ENCODE results near the gene NUAK1.

NUAK1 gene

DNA sequence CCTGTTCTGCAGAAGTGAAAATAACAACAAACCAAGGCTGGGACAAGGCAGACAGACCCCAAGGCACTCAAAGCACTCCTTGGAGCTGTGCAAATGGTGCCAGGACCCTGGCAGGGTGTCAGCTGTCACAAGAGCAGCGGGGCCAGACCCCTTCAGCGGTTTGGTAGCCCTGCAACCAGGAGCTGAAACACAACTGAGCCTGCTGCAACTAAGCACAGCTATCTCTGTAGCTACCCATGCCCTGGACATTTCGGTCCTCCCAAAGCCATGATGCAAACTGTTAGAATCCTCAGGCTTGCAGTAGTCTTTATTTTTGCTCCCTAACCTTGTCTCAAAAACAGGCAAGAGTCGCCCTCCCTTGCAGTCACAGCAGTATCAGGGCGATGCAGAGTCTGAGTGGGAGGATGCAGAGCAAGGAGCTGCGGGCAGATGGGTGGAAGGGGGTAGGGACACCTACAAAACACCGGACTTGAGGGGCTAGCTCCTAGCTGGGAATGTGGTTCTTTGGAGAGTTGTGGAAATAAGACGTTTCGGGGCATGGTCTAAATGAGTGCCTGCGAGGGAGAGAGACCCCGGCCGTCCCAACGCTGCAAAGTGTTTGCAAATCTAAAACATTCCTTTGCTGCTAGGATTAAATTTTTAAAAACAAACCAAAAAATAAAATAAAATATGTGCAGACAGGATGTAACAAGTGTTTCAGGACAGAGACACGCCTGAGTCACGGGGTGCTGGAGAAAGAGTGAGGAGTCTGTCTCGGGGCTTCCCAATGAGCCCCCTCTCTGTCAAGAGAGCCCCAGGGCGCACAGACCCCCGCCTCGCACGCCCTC lies 1.0 kb downstream of the NUAK1 start:
- Histone ChIP-seq H3K14ac (ENCODE audit: low read length) (peak overlapping the region; percentile 75), H3K79me1 (ENCODE audit: low read depth, low read length) (peaks cover 11% of the 10 kb centered on the region), H3K27ac (replicated peaks; ENCODE audit: low read length) (no peak overlapping the region), H2AK5ac (ENCODE audit: low read depth, low read length) (peak overlapping the region; percentile 43), H3K4me3 (ENCODE audit: low read length in 2 of 2) (peak overlapping the region; percentile 82 to 97), H4K8ac (ENCODE audit: low read depth, low read length) (no peak overlapping the region), H3K4me1 (ENCODE audit: control insufficient read depth in 2 of 2, insufficient read depth in 1 of 2, low read depth in 1 of 2, low read length in 2 of 2) (peaks cover 33 to 40% of the 10 kb centered on the region in 2 donors), H3K4me2 (ENCODE audit: insufficient read depth, low read length, poor library complexity, severe bottlenecking) (peak overlapping the region; percentile 73), H3K18ac (ENCODE audit: low read length) (peak overlapping the region; percentile 100), H3K36me3 (replicated peaks in 1 of 2; ENCODE audit: control insufficient read depth in 2 of 2, insufficient read depth in 2 of 2, low read length in 2 of 2) (peaks cover 0 to 30% of the 10 kb centered on the region in 2 donors), H4K91ac (ENCODE audit: low read depth, low read length, poor library complexity) (no peak overlapping the region), H2AFZ (ENCODE audit: low read length) (peak overlapping the region; percentile 78), H3K27me3 (ENCODE audit: control insufficient read depth in 3 of 3, insufficient read depth in 3 of 3, low read depth in 1 of 3, low read length in 3 of 3) (no peaks in the 10 kb centered on the region), H3K9me3 (replicated peaks in 1 of 2; ENCODE audit: control insufficient read depth in 2 of 2, insufficient read depth in 1 of 2, low read depth in 1 of 2, low read length in 2 of 2) (peaks cover 0 to 7% of the 10 kb centered on the region in 2 donors), H3K23ac (ENCODE audit: low read depth, low read length, poor library complexity) (peak overlapping the region; percentile 26), H2BK5ac (ENCODE audit: low read length) (peak overlapping the region; percentile 97), H3K4ac (ENCODE audit: low read length) (no peak overlapping the region), H3K9ac (ENCODE audit: low read depth, low read length, poor library complexity) (peak overlapping the region; percentile 98), H2BK120ac (ENCODE audit: low read depth, low read length) (peak overlapping the region; percentile 49), H2BK12ac (ENCODE audit: low read length) (no peak overlapping the region), H2BK15ac (ENCODE audit: low read length) (no peak overlapping the region)
- no peak for DNase-seq (ENCODE audit: low spot score)
- WGBS, 2 donors (ENCODE audit: extremely low coverage in 2 of 2, insufficient read length in 2 of 2, insufficient replicate concordance in 1 of 2), result no CpG with 5 or more reads among the region's 20 CpGs

DNA sequence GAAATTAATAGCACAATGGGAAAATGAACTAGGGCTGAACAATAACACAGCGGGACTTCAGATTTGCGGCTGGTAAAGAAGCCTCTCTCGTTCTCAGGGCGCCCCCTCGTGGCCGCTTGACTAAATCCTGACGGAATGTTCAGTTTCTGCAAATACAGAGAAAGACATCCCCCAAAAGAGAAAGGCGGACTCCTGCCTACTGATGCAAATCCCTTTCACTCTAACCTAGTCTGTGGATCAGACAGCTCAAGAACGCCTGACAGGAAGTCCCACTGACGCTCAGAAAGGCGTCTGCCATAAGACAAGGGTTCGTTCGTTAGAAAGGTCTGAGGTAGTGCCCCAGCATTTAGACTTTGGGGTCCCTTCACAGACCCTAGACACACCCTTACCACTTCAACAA lies 2.5 kb downstream of the NUAK1 start:
- no CpG with 5 or more reads among the region's 13 CpGs for WGBS, 2 donors (ENCODE audit: extremely low coverage in 2 of 2, insufficient read length in 2 of 2, insufficient replicate concordance in 1 of 2)
- no peak overlapping the region for H2BK120ac ChIP-seq (ENCODE audit: low read depth, low read length)
- DNase-seq (ENCODE audit: low spot score), result peak; percentile 96
- no peak overlapping the region for H3K14ac ChIP-seq (ENCODE audit: low read length)
- no peak overlapping the region for H4K91ac ChIP-seq (ENCODE audit: low read depth, low read length, poor library complexity)
- no peak overlapping the region for H3K9ac ChIP-seq (ENCODE audit: low read depth, low read length, poor library complexity)
- H3K9me3 ChIP-seq (replicated peaks in 1 of 2; ENCODE audit: control insufficient read depth in 2 of 2, insufficient read depth in 1 of 2, low read depth in 1 of 2, low read length in 2 of 2), result peaks cover 0 to 7% of the 10 kb centered on the region in 2 donors
- no peak overlapping the region for H2AFZ ChIP-seq (ENCODE audit: low read length)
- no peak overlapping the region for H2AK5ac ChIP-seq (ENCODE audit: low read depth, low read length)
- H3K4ac ChIP-seq (ENCODE audit: low read length), result no peak overlapping the region
- H2BK5ac ChIP-seq (ENCODE audit: low read length), result no peak overlapping the region
- no peaks in the 10 kb centered on the region for H3K27me3 ChIP-seq (ENCODE audit: control insufficient read depth in 3 of 3, insufficient read depth in 3 of 3, low read depth in 1 of 3, low read length in 3 of 3)
- H3K79me1 ChIP-seq (ENCODE audit: low read depth, low read length), result peaks cover 11% of the 10 kb centered on the region
- no peak overlapping the region for H3K23ac ChIP-seq (ENCODE audit: low read depth, low read length, poor library complexity)
- H3K4me1 ChIP-seq (ENCODE audit: control insufficient read depth in 2 of 2, insufficient read depth in 1 of 2, low read depth in 1 of 2, low read length in 2 of 2), result peaks cover 42 to 45% of the 10 kb centered on the region in 2 donors
- peak overlapping the region; percentile 28 for H3K4me2 ChIP-seq (ENCODE audit: insufficient read depth, low read length, poor library complexity, severe bottlenecking)
- H3K4me3 ChIP-seq (ENCODE audit: low read length in 2 of 2), result peak overlapping the region; percentile 72 to 82
- no peak overlapping the region for H4K8ac ChIP-seq (ENCODE audit: low read depth, low read length)
- H3K18ac ChIP-seq (ENCODE audit: low read length), result no peak overlapping the region
- H2BK12ac ChIP-seq (ENCODE audit: low read length), result no peak overlapping the region
- peaks cover 0 to 29% of the 10 kb centered on the region in 2 donors for H3K36me3 ChIP-seq (replicated peaks in 1 of 2; ENCODE audit: control insufficient read depth in 2 of 2, insufficient read depth in 2 of 2, low read length in 2 of 2)
- no peak overlapping the region for H2BK15ac ChIP-seq (ENCODE audit: low read length)
- H3K27ac ChIP-seq (replicated peaks; ENCODE audit: low read length), result no peak overlapping the region

DNA sequence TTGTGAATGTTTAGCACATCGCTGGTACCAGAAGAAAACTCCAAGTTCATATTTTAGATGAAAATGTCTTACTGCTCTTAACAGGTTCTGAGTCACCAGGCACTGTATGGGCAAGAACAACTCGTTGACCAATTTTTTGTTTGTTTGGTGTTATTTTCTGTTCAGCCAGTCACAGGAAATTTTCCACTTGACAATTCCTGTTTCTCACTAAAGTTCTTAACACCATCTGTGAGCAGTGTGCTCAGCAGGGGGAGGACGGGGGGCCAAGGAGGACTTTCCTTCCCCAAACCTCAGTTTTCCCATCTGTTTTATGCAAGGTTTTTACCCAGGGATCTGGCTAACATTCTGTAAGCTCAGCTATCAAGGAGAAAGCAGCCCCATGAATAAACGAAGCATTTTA lies 3.0 kb downstream of the NUAK1 start:
- Histone ChIP-seq H3K4me1 (ENCODE audit: control insufficient read depth in 2 of 2, insufficient read depth in 1 of 2, low read depth in 1 of 2, low read length in 2 of 2) (peaks cover 42 to 43% of the 10 kb centered on the region in 2 donors), H3K4ac (ENCODE audit: low read length) (no peak overlapping the region), H2BK5ac (ENCODE audit: low read length) (no peak overlapping the region), H3K9me3 (replicated peaks in 1 of 2; ENCODE audit: control insufficient read depth in 2 of 2, insufficient read depth in 1 of 2, low read depth in 1 of 2, low read length in 2 of 2) (peaks cover 0 to 4% of the 10 kb centered on the region in 2 donors), H2AFZ (ENCODE audit: low read length) (no peak overlapping the region), H3K9ac (ENCODE audit: low read depth, low read length, poor library complexity) (no peak overlapping the region), H2AK5ac (ENCODE audit: low read depth, low read length) (no peak overlapping the region), H3K36me3 (replicated peaks in 1 of 2; ENCODE audit: control insufficient read depth in 2 of 2, insufficient read depth in 2 of 2, low read length in 2 of 2) (peaks cover 0 to 26% of the 10 kb centered on the region in 2 donors), H3K14ac (ENCODE audit: low read length) (no peak overlapping the region), H3K18ac (ENCODE audit: low read length) (no peak overlapping the region), H3K27me3 (ENCODE audit: control insufficient read depth in 3 of 3, insufficient read depth in 3 of 3, low read depth in 1 of 3, low read length in 3 of 3) (no peaks in the 10 kb centered on the region), H4K8ac (ENCODE audit: low read depth, low read length) (no peak overlapping the region), H3K4me3 (ENCODE audit: low read length in 2 of 2) (peak overlapping the region in 1 of 2 donors; percentile 82), H4K91ac (ENCODE audit: low read depth, low read length, poor library complexity) (no peak overlapping the region), H3K27ac (replicated peaks; ENCODE audit: low read length) (no peak overlapping the region), H3K23ac (ENCODE audit: low read depth, low read length, poor library complexity) (no peak overlapping the region), H3K4me2 (ENCODE audit: insufficient read depth, low read length, poor library complexity, severe bottlenecking) (no peak overlapping the region), H2BK12ac (ENCODE audit: low read length) (no peak overlapping the region), H2BK15ac (ENCODE audit: low read length) (no peak overlapping the region), H3K79me1 (ENCODE audit: low read depth, low read length) (peaks cover 11% of the 10 kb centered on the region), H2BK120ac (ENCODE audit: low read depth, low read length) (no peak overlapping the region)
- no peak for DNase-seq (ENCODE audit: low spot score)
- no CpG with 5 or more reads among the region's 4 CpGs for WGBS, 2 donors (ENCODE audit: extremely low coverage in 2 of 2, insufficient read length in 2 of 2, insufficient replicate concordance in 1 of 2)

- Histone ChIP-seq H3K27me3 (ENCODE audit: control insufficient read depth in 3 of 3, insufficient read depth in 3 of 3, low read depth in 1 of 3, low read length in 3 of 3) (no peaks in the 10 kb centered on the region), H2BK5ac (ENCODE audit: low read length) (no peak overlapping the region), H2BK15ac (ENCODE audit: low read length) (no peak overlapping the region), H3K4me2 (ENCODE audit: insufficient read depth, low read length, poor library complexity, severe bottlenecking) (no peak overlapping the region), H3K14ac (ENCODE audit: low read length) (no peak overlapping the region), H3K79me1 (ENCODE audit: low read depth, low read length) (peaks cover 8% of the 10 kb centered on the region), H3K9me3 (replicated peaks in 1 of 2; ENCODE audit: control insufficient read depth in 2 of 2, insufficient read depth in 1 of 2, low read depth in 1 of 2, low read length in 2 of 2) (no peaks in the 10 kb centered on the region), H3K23ac (ENCODE audit: low read depth, low read length, poor library complexity) (no peak overlapping the region), H3K27ac (replicated peaks; ENCODE audit: low read length) (no peak overlapping the region), H3K9ac (ENCODE audit: low read depth, low read length, poor library complexity) (no peak overlapping the region), H2BK12ac (ENCODE audit: low read length) (no peak overlapping the region), H2BK120ac (ENCODE audit: low read depth, low read length) (no peak overlapping the region), H3K4ac (ENCODE audit: low read length) (no peak overlapping the region), H2AK5ac (ENCODE audit: low read depth, low read length) (no peak overlapping the region), H3K4me1 (ENCODE audit: control insufficient read depth in 2 of 2, insufficient read depth in 1 of 2, low read depth in 1 of 2, low read length in 2 of 2) (peaks cover 38% of the 10 kb centered on the region in 2 donors), H2AFZ (ENCODE audit: low read length) (no peak overlapping the region), H3K18ac (ENCODE audit: low read length) (no peak overlapping the region), H3K36me3 (replicated peaks in 1 of 2; ENCODE audit: control insufficient read depth in 2 of 2, insufficient read depth in 2 of 2, low read length in 2 of 2) (peaks cover 0 to 31% of the 10 kb centered on the region in 2 donors), H3K4me3 (ENCODE audit: low read length in 2 of 2) (no peak overlapping the region), H4K8ac (ENCODE audit: low read depth, low read length) (no peak overlapping the region), H4K91ac (ENCODE audit: low read depth, low read length, poor library complexity) (no peak overlapping the region)
- WGBS, 2 donors (ENCODE audit: extremely low coverage in 2 of 2, insufficient read length in 2 of 2, insufficient replicate concordance in 1 of 2), result no CpG with 5 or more reads among the region's 6 CpGs
- DNase-seq (ENCODE audit: low spot score), result no peak
Observed at GRCh38 chr12:106135075-106135474, 3.7 kb downstream of the NUAK1 start.

All from neuronal stem cell (in vitro differentiated cells).